Mammary epithelial cell (primary cell): ENCODE measurements around the gene NPC2.

ENCODE experiments used
- EZH2 ChIP-seq: IDR thresholded peaks from 2 replicates; pipeline ENCODE4 v1.6.1; 2012; ENCODE audit warnings: low read length, inconsistent platforms, borderline replicate concordance
- TF ChIP-seq, protein P1 (sequence below), 2 donors: IDR thresholded peaks in 1 of 2; conservative IDR thresholded peaks in 1 of 2; 2 replicates each; pipeline ENCODE4 v1.5.1; 2011 to 2012; ENCODE audit warnings: inconsistent platforms in 2 of 2, low read length in 2 of 2, mild to moderate bottlenecking in 2 of 2, control low read depth in 1 of 2, low read depth in 1 of 2; ENCODE audit not compliant: insufficient read depth in 1 of 2; ENCODE audit errors: extremely low read depth in 1 of 2

DNA sequence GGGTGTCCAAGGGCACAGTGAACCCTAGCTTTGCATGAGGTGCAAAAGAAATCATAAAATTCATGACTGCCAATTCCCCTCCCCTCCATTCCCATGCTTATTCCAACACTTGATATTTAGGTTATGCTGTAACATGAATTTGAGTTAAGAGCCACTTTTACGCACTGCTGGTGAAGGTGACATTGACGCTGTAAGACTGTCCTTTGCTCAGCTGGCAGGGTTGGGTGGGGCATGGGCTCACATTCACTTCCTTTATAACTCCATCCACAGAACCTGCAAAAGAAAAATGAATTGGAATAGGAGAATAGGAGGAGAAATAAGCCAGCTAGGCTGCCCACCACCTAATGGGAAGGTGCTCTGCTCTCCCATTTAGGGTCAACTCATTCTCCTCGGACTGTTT, 6.9 kb downstream of the NPC2 start:
- TF ChIP-seq, protein P1, sequence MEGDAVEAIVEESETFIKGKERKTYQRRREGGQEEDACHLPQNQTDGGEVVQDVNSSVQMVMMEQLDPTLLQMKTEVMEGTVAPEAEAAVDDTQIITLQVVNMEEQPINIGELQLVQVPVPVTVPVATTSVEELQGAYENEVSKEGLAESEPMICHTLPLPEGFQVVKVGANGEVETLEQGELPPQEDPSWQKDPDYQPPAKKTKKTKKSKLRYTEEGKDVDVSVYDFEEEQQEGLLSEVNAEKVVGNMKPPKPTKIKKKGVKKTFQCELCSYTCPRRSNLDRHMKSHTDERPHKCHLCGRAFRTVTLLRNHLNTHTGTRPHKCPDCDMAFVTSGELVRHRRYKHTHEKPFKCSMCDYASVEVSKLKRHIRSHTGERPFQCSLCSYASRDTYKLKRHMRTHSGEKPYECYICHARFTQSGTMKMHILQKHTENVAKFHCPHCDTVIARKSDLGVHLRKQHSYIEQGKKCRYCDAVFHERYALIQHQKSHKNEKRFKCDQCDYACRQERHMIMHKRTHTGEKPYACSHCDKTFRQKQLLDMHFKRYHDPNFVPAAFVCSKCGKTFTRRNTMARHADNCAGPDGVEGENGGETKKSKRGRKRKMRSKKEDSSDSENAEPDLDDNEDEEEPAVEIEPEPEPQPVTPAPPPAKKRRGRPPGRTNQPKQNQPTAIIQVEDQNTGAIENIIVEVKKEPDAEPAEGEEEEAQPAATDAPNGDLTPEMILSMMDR (conservative IDR thresholded peaks at IDR 0.05 in 1 of 2, IDR thresholded peaks at IDR 0.05 in 1 of 2; ENCODE audit: extremely low read depth in 1 of 2, insufficient read depth in 1 of 2, low read depth in 1 of 2, low read length in 2 of 2) = no peak
- TF ChIP-seq EZH2 = no peak
